GM12875 (cell line): ENCODE measurements around the gene ABCA1.

Source experiments
- H3K4me3 ChIP-seq: one replicate; pipeline ENCODE4 v1.5.1; 2011; ENCODE audit warnings: low read depth, low read length, control low read depth
- TF ChIP-seq, protein P1 (sequence below): IDR thresholded peaks from 2 replicates; pipeline ENCODE4 v1.5.1; 2011; ENCODE audit warnings: low read depth, mild to moderate bottlenecking, control low read depth, inconsistent platforms, low read length, moderate library complexity, borderline replicate concordance; ENCODE audit not compliant: insufficient read depth

Gene ABCA1

GRCh38 chr9:104970271-104970987 lies 42.5 kb upstream of the ABCA1 start:
- TF ChIP-seq, protein P1, sequence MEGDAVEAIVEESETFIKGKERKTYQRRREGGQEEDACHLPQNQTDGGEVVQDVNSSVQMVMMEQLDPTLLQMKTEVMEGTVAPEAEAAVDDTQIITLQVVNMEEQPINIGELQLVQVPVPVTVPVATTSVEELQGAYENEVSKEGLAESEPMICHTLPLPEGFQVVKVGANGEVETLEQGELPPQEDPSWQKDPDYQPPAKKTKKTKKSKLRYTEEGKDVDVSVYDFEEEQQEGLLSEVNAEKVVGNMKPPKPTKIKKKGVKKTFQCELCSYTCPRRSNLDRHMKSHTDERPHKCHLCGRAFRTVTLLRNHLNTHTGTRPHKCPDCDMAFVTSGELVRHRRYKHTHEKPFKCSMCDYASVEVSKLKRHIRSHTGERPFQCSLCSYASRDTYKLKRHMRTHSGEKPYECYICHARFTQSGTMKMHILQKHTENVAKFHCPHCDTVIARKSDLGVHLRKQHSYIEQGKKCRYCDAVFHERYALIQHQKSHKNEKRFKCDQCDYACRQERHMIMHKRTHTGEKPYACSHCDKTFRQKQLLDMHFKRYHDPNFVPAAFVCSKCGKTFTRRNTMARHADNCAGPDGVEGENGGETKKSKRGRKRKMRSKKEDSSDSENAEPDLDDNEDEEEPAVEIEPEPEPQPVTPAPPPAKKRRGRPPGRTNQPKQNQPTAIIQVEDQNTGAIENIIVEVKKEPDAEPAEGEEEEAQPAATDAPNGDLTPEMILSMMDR, result no peak
- H3K4me3 ChIP-seq, result no peak overlapping the region

GRCh38 chr9:104969116-104969515 lies 41.2 kb upstream of the ABCA1 start:
- no peak overlapping the region for H3K4me3 ChIP-seq
- TF ChIP-seq, protein P1, result no peak

DNA sequence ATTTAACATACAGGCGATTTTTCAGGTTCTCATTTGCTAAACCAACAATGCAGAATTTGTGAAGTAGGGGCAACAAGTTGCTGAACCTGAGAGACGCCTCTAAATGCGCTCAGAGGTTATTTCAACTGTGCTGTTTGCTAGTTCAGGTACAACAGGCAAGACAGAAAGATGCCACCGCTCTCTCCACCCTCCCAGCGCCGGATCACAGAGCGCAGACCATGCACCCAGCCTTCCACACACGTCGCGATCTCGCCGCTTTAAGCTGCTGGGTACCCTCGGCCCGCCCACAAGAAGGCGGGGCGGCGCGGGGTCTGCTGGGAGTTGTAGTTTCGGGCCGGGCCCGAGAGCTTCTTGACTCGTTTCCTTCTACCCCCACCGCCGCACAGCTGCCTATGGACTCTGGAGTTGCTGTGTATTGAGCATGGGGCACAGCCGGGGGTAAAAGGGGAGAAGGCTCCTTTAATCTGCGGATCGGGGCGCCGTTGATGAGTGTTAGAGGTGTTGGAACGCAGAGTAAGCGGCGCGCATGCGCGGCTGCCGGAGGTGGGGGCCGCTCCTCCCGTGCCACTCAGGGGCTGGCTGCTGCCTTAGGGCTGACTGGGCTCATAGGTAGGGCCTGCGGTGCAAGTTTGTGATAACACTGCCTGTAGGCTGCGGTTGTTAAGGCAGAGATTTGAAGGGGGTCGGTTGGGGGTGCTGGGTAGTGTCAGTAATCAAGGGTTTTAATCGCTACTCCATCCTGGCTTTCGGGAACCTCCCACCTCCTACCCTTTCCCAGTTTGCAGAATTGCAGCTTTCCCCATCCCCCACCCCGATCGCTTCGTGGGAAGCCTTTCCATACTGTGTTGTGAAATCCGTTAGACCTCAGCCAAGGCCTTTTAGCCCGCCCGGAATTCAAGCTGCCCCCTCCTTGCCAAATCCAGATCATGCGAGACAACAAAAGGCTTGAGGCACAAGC lies 40.3 kb upstream of the ABCA1 start:
- peak overlapping the region; percentile 48 for H3K4me3 ChIP-seq
- TF ChIP-seq, protein P1, result no peak

DNA sequence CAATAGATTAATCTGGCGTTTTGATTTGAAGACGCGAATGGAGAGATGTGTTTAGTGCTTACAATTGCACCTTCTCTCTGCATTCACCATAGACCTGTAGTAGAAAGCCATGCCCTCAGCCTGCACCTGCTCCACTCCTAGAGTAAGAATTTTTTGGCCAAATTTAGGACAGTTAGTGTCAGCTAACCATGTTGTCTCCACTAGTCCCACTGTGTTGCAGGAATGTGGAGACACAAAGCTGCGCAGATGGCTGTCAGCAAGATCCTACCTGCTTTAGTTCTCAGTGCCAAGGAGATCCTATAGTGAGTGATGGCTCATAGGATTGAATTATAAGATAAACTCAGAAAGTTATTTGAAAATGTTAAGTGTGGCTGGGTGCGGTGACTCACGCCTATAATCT lies 35.1 kb upstream of the ABCA1 start:
- TF ChIP-seq, protein P1, result no peak
- H3K4me3 ChIP-seq, result no peak overlapping the region

DNA sequence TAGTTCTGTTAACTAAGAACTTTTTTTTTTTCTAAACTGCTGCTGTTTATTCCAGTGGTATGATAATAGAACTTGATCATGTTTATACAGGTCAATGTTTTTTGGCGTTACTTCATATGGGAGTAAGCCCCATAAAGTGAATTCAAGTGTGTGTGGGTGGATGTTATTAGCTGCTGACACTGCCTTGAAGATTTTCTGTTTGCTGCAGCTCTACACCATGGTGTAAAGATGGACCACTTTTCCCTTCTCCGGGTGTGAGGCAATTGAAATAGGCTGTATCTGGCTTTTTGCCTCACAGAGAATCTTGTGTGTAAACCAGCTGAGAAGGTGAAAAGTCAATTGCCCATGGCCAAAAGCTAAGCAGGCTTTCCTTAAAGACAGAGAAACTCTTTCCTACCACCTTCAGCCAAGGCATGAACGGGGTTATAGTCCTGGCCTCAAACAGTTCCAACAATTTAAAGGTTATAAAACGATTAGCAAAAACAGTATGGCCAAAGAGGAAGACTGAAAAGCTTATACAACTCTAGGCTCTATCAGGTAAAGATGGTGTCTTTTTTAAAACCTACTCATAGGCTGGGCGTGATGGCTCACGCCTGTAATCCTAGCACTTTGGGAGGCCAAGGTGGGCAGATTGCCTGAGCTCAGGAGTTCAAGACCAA lies 33.9 kb upstream of the ABCA1 start:
- TF ChIP-seq, protein P1, result no peak
- no peak overlapping the region for H3K4me3 ChIP-seq

DNA sequence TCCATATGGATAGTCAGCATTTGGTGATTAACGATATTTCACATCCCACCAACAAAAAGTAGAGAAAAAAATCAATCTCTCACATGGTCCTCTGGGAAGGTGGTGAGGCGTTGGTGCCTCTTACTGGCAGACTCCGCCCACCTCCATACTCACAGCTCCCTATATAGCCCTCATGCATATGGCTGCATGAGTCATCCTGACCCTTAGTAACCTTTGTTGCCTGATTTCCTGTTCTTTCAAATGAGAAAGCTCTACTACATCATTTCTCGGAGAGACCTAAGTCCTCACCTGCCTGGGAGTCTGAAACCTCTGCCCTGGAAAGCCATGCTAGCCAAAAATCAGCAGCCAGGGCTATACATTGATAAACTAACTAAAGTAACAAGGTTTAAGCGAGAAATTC lies 33.3 kb upstream of the ABCA1 start:
- TF ChIP-seq, protein P1, result no peak
- no peak overlapping the region for H3K4me3 ChIP-seq
